Stomach (tissue), 9 donors: ENCODE measurements around the gene FZD2. TPM values are rescaled to one million over a fixed set of nuclear protein-coding genes. Genes with fewer than 3 reads are reported as not detected.

Experiments
- DNase-seq, 2 donors: peaks; one replicate each; pipeline versions ENCODE4 v3.0.0 to v3.0.0-alpha.2; 2013 to 2019
- H3K27ac ChIP-seq, 5 donors: fragments of 200-600 bp in 4 of 5; sonication (generic) in 4 of 5; one replicate each; pipeline ENCODE4 v1.5.1; 2013 to 2019; ENCODE audit warnings: mild to moderate bottlenecking in 1 of 5, moderate library complexity in 1 of 5
- H3K27me3 ChIP-seq, 3 donors: fragments of 200-600 bp; sonication (generic); one replicate each; pipeline ENCODE4 v1.5.1; 2017 to 2019; ENCODE audit warnings: mixed run types in 1 of 3
- H3K36me3 ChIP-seq, 4 donors: fragments of 200-600 bp; sonication (generic); 1 replicate in 3 of 4; 2 replicates in 1 of 4; pipeline ENCODE4 v1.5.1; 2016 to 2019
- H3K4me1 ChIP-seq, 4 donors: fragments of 200-600 bp; sonication (generic); one replicate each; pipeline ENCODE4 v1.5.1; 2016 to 2019
- H3K4me3 ChIP-seq, 4 donors: fragments of 200-600 bp; sonication (generic) in 3 of 4; one replicate each; pipeline ENCODE4 v1.5.1; 2016 to 2019; ENCODE audit warnings: mild to moderate bottlenecking in 1 of 4
- H3K9me3 ChIP-seq, 4 donors: fragments of 200-600 bp; sonication (generic); one replicate each; pipeline ENCODE4 v1.5.1; 2016 to 2019
- EP300 ChIP-seq: sonication (generic); formaldehyde crosslinking; IDR thresholded peaks from one replicate; pipeline ENCODE4 v1.6.1; 2017; ENCODE audit warnings: antibody characterized with exemption
- POLR2A ChIP-seq, 4 donors: fragments of 450-650 bp; IDR thresholded peaks; one replicate each; pipeline ENCODE4 v1.6.1; 2016; ENCODE audit warnings: antibody characterized with exemption in 4 of 4, control low read depth in 2 of 4, mild to moderate bottlenecking in 1 of 4, moderate library complexity in 1 of 4
- POLR2AphosphoS5 ChIP-seq, 3 donors: sonication (generic); formaldehyde crosslinking; IDR thresholded peaks; one replicate each; pipeline ENCODE4 v1.6.1; 2016; ENCODE audit warnings: antibody characterized with exemption in 3 of 3
- WGBS, 5 donors: extraction: QIAGEN DNeasy Blood & Tissue Kit in 3 of 5; methylation state at CpG; one replicate each; pipeline versions ENCODE4 v1.1.5 to v1.1.7; 2013 to 2018; 5-methylcytosine and 5-hydroxymethylcytosine counted together
- intact Hi-C: fragments of 100-400 bp; cut with DNase I; formaldehyde crosslinking; loops from one replicate; pipeline ENCODE4 v1.15.1; 2023; ENCODE audit warnings: low total_unique reads
- polyA plus RNA-seq, 3 donors: library from polyadenylated mRNA; stranded (reverse); fragments of 200-250 nt; gene quantifications; one replicate each; pipeline ENCODE4 v1.2.3, GENCODE V29; 2013
- total RNA-seq, 5 donors: library from RNA; depleted of rRNA; stranded (reverse); fragments of >200 nt; gene quantifications; one replicate each; pipeline versions ENCODE4 v1.1.0 to v1.2.3, GENCODE V29; 2014 to 2016
- TF ChIP-seq, protein P1 (sequence below), 7 experiments: fragments of 450-650 bp in 4 of 7; fragments of 200-600 bp in 3 of 7; sonication (generic) in 3 of 7; IDR thresholded peaks; one replicate each; pipeline ENCODE4 v1.5.1; 2016 to 2019; ENCODE audit warnings: antibody characterized with exemption in 7 of 7, control low read depth in 2 of 7, mild to moderate bottlenecking in 1 of 7
- donor health status: healthy with polysubstance abuse.
- donor health status: Bipolar disorder and iron deficiency.
- donor health status: healthy.

FZD2 gene
- total and polyA plus RNA-seq, 8 donors = 0.31 to 19.3 (median 1.2) TPM; not detected in 2

DNA sequence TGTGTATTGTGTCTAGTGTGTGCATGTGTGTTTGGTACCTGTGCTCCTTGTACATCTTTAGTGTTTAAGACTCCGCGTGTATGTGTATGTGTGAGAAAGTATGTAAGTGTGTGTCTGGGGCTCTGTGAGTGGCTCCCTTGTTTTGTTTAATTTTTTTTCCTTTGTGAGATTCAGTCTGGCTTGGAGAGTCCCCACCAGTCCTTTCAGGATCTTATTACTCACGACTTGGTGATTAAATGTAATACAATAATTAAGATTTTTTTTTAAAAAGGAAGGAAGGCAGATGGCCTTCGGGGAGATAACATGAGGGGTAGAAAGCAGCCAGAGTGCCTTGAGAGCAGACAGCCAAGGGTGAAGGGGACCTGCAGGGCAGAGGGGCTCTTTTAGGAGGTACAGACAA is 33.9 kb downstream of the FZD2 start:
- intact Hi-C loops = no loop called here
- H3K4me1 ChIP-seq = peaks cover 0 to 10% (median 9%) of the 10 kb centered on the region in 4 donors
- peaks cover 0 to 15% (median 0%) of the 10 kb centered on the region in 3 donors for H3K27me3 ChIP-seq
- no peak overlapping the region for H3K27ac ChIP-seq
- TF ChIP-seq EP300 (no peak), POLR2A (IDR thresholded peaks at IDR 0.05) (no peak)
- TF ChIP-seq, protein P1, sequence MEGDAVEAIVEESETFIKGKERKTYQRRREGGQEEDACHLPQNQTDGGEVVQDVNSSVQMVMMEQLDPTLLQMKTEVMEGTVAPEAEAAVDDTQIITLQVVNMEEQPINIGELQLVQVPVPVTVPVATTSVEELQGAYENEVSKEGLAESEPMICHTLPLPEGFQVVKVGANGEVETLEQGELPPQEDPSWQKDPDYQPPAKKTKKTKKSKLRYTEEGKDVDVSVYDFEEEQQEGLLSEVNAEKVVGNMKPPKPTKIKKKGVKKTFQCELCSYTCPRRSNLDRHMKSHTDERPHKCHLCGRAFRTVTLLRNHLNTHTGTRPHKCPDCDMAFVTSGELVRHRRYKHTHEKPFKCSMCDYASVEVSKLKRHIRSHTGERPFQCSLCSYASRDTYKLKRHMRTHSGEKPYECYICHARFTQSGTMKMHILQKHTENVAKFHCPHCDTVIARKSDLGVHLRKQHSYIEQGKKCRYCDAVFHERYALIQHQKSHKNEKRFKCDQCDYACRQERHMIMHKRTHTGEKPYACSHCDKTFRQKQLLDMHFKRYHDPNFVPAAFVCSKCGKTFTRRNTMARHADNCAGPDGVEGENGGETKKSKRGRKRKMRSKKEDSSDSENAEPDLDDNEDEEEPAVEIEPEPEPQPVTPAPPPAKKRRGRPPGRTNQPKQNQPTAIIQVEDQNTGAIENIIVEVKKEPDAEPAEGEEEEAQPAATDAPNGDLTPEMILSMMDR (IDR thresholded peaks at IDR 0.05) = no peak
- no peak for DNase-seq
- H3K36me3 ChIP-seq = no peaks in the 10 kb centered on the region
- 68 to 77% (median 69%) methylated on average over 4 of the region's 4 CpGs for WGBS, 5 donors
- no peaks in the 10 kb centered on the region for H3K9me3 ChIP-seq
- H3K4me3 ChIP-seq = no peak overlapping the region

DNA sequence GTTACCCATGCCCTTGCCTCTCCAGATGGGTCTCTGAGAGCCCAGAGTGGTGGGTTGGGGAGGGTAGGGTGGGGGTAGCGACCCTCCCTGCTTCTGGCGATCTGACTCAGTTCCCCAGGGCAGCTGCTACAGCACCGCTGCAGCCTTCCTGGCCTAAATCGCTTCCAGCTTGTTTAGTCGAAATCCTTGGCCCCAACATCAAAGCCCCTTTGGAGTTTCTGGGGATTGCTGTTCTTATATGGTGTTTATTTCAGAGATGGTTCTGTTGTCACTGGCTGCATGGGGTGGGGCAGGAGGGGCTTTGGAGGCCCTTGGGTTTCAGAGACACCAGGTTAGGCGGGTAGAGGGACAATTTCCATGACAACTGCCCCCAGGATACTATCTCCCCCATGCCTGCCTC is 35.9 kb downstream of the FZD2 start:
- no peaks in the 10 kb centered on the region for H3K4me1 ChIP-seq
- H3K27ac ChIP-seq = no peak overlapping the region
- no peak for DNase-seq
- peaks cover 0 to 15% (median 0%) of the 10 kb centered on the region in 3 donors for H3K27me3 ChIP-seq
- no peaks in the 10 kb centered on the region for H3K36me3 ChIP-seq
- WGBS, 5 donors = 58 to 69% (median 66%) methylated on average over 6 of the region's 6 CpGs
- TF ChIP-seq, protein P1 (IDR thresholded peaks at IDR 0.05) = no peak
- no peak for TF ChIP-seq EP300
- TF ChIP-seq POLR2A (IDR thresholded peaks at IDR 0.05) = no peak
- TF ChIP-seq POLR2AphosphoS5 (IDR thresholded peaks at IDR 0.05) = no peak
- H3K9me3 ChIP-seq = no peaks in the 10 kb centered on the region
- H3K4me3 ChIP-seq = no peak overlapping the region
- intact Hi-C loops = no loop called here

DNA sequence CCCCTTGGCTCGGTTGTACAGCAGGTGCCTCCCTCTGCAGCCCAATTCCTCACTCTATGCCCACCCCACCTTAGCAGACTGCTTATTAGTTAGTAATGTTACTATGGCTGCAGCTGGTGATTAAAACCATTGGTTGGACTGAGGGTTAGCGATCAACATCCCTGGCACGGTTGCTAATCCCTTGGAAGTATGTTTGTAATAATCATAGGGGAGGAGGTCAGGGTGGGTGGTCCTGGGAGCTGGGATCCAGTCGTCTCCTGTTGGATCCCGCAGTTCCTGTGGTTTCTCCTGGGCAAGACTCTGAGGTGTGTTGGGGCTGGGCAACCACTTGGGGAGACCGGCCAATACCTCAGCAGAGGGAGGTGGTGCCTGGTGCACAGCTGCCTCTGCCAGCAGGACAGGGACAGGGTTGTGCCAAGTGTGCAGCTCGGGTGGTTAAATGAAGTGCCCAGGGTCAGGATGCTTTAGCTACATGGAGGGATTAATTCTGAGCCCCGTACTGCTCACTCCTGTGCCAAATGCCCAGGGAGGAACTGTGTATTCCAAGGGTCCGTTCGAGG is 38.0 kb downstream of the FZD2 start:
- Histone ChIP-seq H3K9me3 (no peaks in the 10 kb centered on the region), H3K27ac (no peak overlapping the region), H3K4me3 (no peak overlapping the region), H3K4me1 (peaks cover 8 to 13% (median 10%) of the 10 kb centered on the region in 4 donors), H3K36me3 (no peaks in the 10 kb centered on the region), H3K27me3 (peaks cover 0 to 15% (median 0%) of the 10 kb centered on the region in 3 donors)
- TF ChIP-seq POLR2AphosphoS5 (IDR thresholded peaks at IDR 0.05) = no peak
- intact Hi-C loops = no loop called here
- DNase-seq = no peak
- 55 to 66% (median 62%) methylated on average over 10 of the region's 10 CpGs for WGBS, 5 donors

DNA sequence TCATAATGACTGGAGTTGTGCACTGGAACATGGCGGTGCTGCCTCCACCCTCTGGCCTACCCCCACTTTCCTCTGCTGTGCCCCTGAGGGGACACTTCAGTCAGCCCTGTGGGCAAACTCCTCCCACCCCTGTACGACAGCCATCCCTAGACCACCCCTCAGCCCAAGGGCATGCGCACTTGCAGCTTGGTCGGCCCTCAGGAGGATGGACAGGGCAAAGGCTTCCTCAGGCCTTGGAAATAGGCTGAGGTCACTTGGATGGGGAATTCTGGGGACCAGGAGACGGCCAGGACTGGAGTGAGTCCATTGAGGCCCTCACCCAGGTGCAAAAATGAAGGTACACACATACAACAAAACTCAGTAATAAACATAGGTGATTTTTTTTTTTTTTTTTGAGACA is 41.0 kb downstream of the FZD2 start:
- intact Hi-C loops = no loop called here

DNA sequence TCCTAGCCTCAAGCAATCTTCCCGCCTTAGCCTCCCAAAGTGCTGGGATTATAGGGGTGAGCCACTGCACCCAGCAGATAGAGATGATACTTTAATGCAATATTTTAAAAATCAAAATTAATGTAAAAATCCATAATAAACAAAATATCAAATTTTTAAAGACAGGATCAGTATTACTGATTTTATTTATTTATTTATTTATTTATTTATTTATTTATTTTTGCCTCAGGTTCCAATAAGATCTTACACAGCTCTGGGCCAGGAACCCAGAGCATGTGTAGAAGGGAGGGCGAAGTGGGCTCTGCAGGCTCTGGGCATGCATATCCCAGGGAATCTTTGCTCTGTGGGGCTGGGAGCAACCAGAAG is 41.6 kb downstream of the FZD2 start:
- H3K27ac ChIP-seq = no peak overlapping the region
- no peaks in the 10 kb centered on the region for H3K36me3 ChIP-seq
- DNase-seq = no peak
- TF ChIP-seq POLR2A (IDR thresholded peaks at IDR 0.05) (no peak), POLR2AphosphoS5 (IDR thresholded peaks at IDR 0.05) (no peak), EP300 (no peak)
- TF ChIP-seq, protein P1 (IDR thresholded peaks at IDR 0.05) = no peak
- intact Hi-C loops = no loop called here
- H3K4me3 ChIP-seq = no peak overlapping the region
- 73 to 94% (median 90%) methylated on average over 2 of the region's 2 CpGs for WGBS, 5 donors
- H3K27me3 ChIP-seq = peaks cover 0 to 15% (median 0%) of the 10 kb centered on the region in 3 donors
- peaks cover 8 to 13% (median 10%) of the 10 kb centered on the region in 4 donors for H3K4me1 ChIP-seq
- no peaks in the 10 kb centered on the region for H3K9me3 ChIP-seq

More for the DNA sequence above, 41.0 kb downstream of the FZD2 start:
- TF ChIP-seq EP300 = no peak
- no peak for TF ChIP-seq POLR2A (IDR thresholded peaks at IDR 0.05)
- TF ChIP-seq, protein P1 (IDR thresholded peaks at IDR 0.05) = no peak
- TF ChIP-seq POLR2AphosphoS5 (IDR thresholded peaks at IDR 0.05) = no peak
- Histone ChIP-seq H3K9me3 (no peaks in the 10 kb centered on the region), H3K36me3 (no peaks in the 10 kb centered on the region), H3K27ac (no peak overlapping the region), H3K4me3 (no peak overlapping the region), H3K27me3 (peaks cover 0 to 15% (median 0%) of the 10 kb centered on the region in 3 donors), H3K4me1 (peaks cover 8 to 13% (median 10%) of the 10 kb centered on the region in 4 donors)
- no peak for DNase-seq
- WGBS, 5 donors = 90 to 97% (median 92%) methylated on average over 5 of the region's 5 CpGs
